NT2/D1 (cell line): ENCODE results near the gene PSKH1.
A peak's percentile ranks its signal among the peaks of the same experiment; 100 is the strongest.
"Not testable (repeated sequence)": the region's sequence is repeated elsewhere in the genome, so short reads cannot be mapped to it uniquely, and the experiment has no call there.

ENCODE experiments used
- DNase-seq: peaks from one replicate; pipeline ENCODE4 v3.0.0-alpha.2; 2011; ENCODE audit warnings: low read depth, low spot score
- H3K27me3 ChIP-seq: 2 replicates; pipeline ENCODE4 v1.6.0; 2011; ENCODE audit warnings: mild to moderate bottlenecking; ENCODE audit not compliant: insufficient read length, insufficient read depth
- H3K36me3 ChIP-seq: 2 replicates; pipeline ENCODE4 v1.6.1; 2011; ENCODE audit warnings: mild to moderate bottlenecking, low read length, mixed read lengths; ENCODE audit not compliant: insufficient read depth, insufficient read length
- H3K4me1 ChIP-seq: 2 replicates; pipeline ENCODE4 v1.5.1; 2011; ENCODE audit not compliant: insufficient read depth, insufficient read length
- H3K4me3 ChIP-seq: 2 replicates; pipeline ENCODE4 v1.5.1; 2011; ENCODE audit warnings: low read depth; ENCODE audit not compliant: insufficient read length
- H3K9ac ChIP-seq: 2 replicates; pipeline ENCODE4 v1.6.0; 2011; ENCODE audit warnings: low read depth; ENCODE audit not compliant: insufficient read length
- H3K9me3 ChIP-seq: 2 replicates; pipeline ENCODE4 v1.5.1; 2011; ENCODE audit warnings: mild to moderate bottlenecking, low read length; ENCODE audit not compliant: insufficient read depth
- SUZ12 ChIP-seq: IDR thresholded peaks from 2 replicates; pipeline ENCODE4 v1.6.1; 2011; ENCODE audit not compliant: insufficient read length, insufficient read depth; ENCODE audit errors: extremely low read depth
- YY1 ChIP-seq: IDR thresholded peaks from 2 replicates; pipeline ENCODE4 v1.6.1; 2011; ENCODE audit not compliant: insufficient read length, insufficient read depth
- ZNF274 ChIP-seq: IDR thresholded peaks from 2 replicates; pipeline ENCODE4 v1.6.1; 2011; ENCODE audit warnings: mild to moderate bottlenecking, low read depth, low read length

The PSKH1 gene

DNA sequence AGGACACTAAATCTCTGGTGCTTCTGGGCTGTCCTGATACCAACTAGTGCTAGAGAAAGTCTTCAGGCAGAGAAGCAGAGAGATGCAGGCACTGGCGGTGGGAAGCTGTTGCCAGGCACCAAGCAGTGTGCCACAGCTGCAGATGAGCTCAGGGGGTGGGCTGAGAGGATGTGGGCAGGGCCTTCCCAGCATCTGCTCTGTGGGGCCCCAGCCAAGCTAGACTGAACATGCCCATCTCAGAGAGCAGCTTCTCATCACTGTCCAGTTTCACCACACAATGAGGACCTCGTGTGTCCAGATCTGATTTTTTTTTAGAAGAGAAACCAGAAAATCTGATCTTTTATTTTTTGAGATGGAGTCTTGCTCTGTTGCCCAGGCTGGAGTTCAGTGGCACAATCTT lies 17.1 kb downstream of the PSKH1 start:
- no peak for DNase-seq
- no peak for TF ChIP-seq SUZ12
- TF ChIP-seq ZNF274, result no peak
- no peak for TF ChIP-seq YY1
- no peaks in the 10 kb centered on the region for H3K27me3 ChIP-seq

GRCh38 chr16:67914758-67915495 lies 21.9 kb downstream of the PSKH1 start:
- Histone ChIP-seq H3K27me3 (no peaks in the 10 kb centered on the region), H3K4me1 (peaks cover 29% of the 10 kb centered on the region), H3K9ac (peak overlapping the region; percentile 50), H3K9me3 (no peaks in the 10 kb centered on the region), H3K36me3 (peaks cover 52% of the 10 kb centered on the region), H3K4me3 (no peak overlapping the region)
- DNase-seq, result no peak
- TF ChIP-seq YY1, result no peak
- TF ChIP-seq SUZ12, result no peak
- no peak for TF ChIP-seq ZNF274

More for the DNA sequence above, 17.1 kb downstream of the PSKH1 start:
- Histone ChIP-seq H3K36me3 (peaks cover 40% of the 10 kb centered on the region), H3K9ac (no peak overlapping the region), H3K4me1 (peaks cover 6% of the 10 kb centered on the region), H3K9me3 (no peaks in the 10 kb centered on the region), H3K4me3 (no peak overlapping the region)

DNA sequence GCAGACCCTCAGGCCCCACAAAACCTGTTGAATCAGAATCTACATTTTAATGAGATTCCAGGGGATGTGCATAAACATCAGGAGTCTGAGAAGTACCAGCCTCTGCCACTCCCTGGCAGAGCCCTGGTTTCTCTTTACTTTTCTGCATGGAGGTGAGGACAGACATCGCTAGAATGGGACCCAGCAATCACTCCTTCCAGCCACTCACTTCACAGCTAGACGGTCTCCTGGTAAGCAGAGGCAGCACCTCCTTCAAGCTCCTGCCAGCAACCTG lies 22.4 kb downstream of the PSKH1 start:
- not testable (repeated sequence) for H3K27me3 ChIP-seq, H3K4me3 ChIP-seq, H3K9me3 ChIP-seq, H3K9ac ChIP-seq, DNase-seq
- H3K36me3 ChIP-seq, result peaks cover 48% of the 10 kb centered on the region
- peaks cover 29% of the 10 kb centered on the region for H3K4me1 ChIP-seq

DNA sequence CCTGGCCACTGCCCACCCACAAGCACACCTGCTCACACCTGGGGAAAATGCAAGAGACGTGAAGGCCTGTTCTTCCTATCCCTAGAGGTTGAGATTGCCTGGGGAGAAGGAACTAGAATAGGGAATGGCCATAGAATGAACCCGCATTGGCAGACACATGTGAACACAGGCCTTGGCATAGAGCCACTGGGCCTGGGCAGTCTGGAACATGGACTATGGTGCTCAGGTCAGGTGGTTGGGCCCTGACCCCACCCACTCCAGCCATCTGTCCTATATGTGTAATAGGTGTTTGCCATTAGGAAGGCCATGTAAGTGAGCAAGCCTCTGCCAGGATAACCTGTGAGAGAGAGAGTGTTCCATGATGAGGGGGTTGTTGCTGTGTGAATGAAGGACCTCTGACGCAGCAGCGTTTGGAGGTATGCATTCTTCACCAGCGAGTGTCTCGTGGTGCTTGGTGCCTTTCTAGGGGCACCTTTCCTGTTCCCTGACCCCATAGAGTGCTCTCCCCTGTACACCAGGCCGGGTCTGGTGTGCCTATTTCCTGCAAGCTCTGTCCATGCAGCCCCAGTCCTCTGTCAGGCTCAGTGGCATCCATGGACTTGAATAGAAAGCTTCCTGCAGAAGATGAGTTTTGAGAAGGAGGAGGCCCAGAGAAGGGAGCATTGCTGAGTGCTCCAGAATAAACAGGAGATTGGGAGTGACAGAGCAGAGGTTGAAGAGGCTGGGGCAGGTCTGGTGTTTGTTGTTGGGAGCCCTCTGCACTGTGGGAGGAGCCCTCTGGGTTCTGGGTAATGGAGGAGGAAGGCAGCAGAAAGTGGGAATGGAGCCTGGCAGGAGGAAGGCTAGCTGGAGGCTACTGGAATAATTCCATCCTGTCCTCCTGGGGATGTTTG lies 23.0 kb downstream of the PSKH1 start:
- TF ChIP-seq SUZ12 (no peak), YY1 (no peak), ZNF274 (no peak)
- DNase-seq, result no peak
- H3K36me3 ChIP-seq, result peaks cover 45% of the 10 kb centered on the region
- no peak overlapping the region for H3K9ac ChIP-seq
- H3K4me3 ChIP-seq, result no peak overlapping the region
- no peaks in the 10 kb centered on the region for H3K27me3 ChIP-seq
- peaks cover 29% of the 10 kb centered on the region for H3K4me1 ChIP-seq
- H3K9me3 ChIP-seq, result no peaks in the 10 kb centered on the region

DNA sequence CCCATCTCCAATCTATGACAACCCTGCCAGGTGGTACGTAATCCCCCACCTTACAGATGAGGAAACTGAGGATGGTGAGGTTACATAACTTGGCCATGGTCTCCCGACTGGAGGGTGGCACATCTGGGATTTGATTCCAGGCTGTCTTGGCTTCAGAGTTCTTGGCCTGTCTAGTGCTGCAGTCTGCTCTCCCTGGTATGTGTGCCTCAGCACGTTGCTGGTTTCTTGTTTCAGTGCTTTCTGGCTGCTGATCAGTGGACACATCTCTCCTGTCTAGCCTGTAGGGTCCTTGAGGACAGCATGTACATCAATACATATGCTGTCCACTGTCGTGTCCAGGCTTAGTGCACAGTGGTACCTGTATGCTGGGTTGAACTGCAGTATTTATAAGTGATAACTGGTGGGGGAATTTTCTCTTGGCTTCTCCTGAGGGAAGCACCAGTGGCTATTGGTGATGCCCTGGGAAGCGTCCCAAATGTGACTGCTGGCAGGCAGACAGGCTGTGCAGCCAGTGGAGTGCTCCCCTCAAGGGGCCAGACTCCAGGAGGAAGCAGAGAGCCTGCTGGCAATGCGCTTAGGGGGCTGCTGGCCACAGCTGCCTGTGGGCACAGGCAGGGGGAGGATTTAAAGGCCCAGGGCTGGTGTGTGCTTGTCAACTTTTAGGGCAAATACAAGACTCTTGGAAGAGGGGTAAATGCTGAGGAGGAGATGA lies 24.2 kb downstream of the PSKH1 start:
- H3K4me3 ChIP-seq, result no peak overlapping the region
- peak overlapping the region; percentile 44 for H3K9ac ChIP-seq
- no peaks in the 10 kb centered on the region for H3K9me3 ChIP-seq
- H3K36me3 ChIP-seq, result peaks cover 34% of the 10 kb centered on the region
- DNase-seq, result no peak
- no peak for TF ChIP-seq YY1
- no peak for TF ChIP-seq SUZ12
- no peak for TF ChIP-seq ZNF274
- H3K4me1 ChIP-seq, result peaks cover 29% of the 10 kb centered on the region
- no peaks in the 10 kb centered on the region for H3K27me3 ChIP-seq

GRCh38 chr16:67917852-67918236 lies 24.8 kb downstream of the PSKH1 start:
- no peak overlapping the region for H3K4me3 ChIP-seq
- no peak for DNase-seq
- H3K27me3 ChIP-seq, result no peaks in the 10 kb centered on the region
- H3K36me3 ChIP-seq, result peaks cover 36% of the 10 kb centered on the region
- H3K9me3 ChIP-seq, result no peaks in the 10 kb centered on the region
- TF ChIP-seq ZNF274 (no peak), YY1 (no peak), SUZ12 (no peak)
- peak overlapping the region; percentile 44 for H3K9ac ChIP-seq
- peaks cover 29% of the 10 kb centered on the region for H3K4me1 ChIP-seq

- Histone ChIP-seq H3K36me3 (peaks cover 54% of the 10 kb centered on the region), H3K4me3 (no peak overlapping the region), H3K9ac (no peak overlapping the region), H3K9me3 (no peaks in the 10 kb centered on the region), H3K4me1 (peaks cover 27% of the 10 kb centered on the region), H3K27me3 (no peaks in the 10 kb centered on the region)
- DNase-seq, result no peak
- TF ChIP-seq SUZ12 (no peak), YY1 (no peak), ZNF274 (no peak)
These were observed 26.7 kb downstream of the PSKH1 start for GRCh38 chr16:67919622-67920221.
